ENCODE measurements around the gene FAM186B.

GRCh38 chr12:49642370-49642802 lies 36.9 kb upstream of the FAM186B start:
- TF ChIP-seq POLR2A (IDR thresholded peaks at IDR 0.05): peak in 1 of 2 donors; percentile 30
- TF ChIP-seq, protein P1, sequence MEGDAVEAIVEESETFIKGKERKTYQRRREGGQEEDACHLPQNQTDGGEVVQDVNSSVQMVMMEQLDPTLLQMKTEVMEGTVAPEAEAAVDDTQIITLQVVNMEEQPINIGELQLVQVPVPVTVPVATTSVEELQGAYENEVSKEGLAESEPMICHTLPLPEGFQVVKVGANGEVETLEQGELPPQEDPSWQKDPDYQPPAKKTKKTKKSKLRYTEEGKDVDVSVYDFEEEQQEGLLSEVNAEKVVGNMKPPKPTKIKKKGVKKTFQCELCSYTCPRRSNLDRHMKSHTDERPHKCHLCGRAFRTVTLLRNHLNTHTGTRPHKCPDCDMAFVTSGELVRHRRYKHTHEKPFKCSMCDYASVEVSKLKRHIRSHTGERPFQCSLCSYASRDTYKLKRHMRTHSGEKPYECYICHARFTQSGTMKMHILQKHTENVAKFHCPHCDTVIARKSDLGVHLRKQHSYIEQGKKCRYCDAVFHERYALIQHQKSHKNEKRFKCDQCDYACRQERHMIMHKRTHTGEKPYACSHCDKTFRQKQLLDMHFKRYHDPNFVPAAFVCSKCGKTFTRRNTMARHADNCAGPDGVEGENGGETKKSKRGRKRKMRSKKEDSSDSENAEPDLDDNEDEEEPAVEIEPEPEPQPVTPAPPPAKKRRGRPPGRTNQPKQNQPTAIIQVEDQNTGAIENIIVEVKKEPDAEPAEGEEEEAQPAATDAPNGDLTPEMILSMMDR (IDR thresholded peaks at IDR 0.05): no peak

Measured in Peyer's patch (tissue), 4 donors.